ENCODE data around the gene ACVRL1. TPM values are rescaled to one million over a fixed set of nuclear protein-coding genes. Genes with fewer than 3 reads are reported as not detected.
A peak's percentile ranks its signal among the peaks of the same experiment; 100 is the strongest.
"Not testable (repeated sequence)": the region's sequence is repeated elsewhere in the genome, so short reads cannot be mapped to it uniquely, and the experiment has no call there.

Gene ACVRL1
- total RNA-seq, 1 donor from 2014 or later, result 3.5 TPM

DNA sequence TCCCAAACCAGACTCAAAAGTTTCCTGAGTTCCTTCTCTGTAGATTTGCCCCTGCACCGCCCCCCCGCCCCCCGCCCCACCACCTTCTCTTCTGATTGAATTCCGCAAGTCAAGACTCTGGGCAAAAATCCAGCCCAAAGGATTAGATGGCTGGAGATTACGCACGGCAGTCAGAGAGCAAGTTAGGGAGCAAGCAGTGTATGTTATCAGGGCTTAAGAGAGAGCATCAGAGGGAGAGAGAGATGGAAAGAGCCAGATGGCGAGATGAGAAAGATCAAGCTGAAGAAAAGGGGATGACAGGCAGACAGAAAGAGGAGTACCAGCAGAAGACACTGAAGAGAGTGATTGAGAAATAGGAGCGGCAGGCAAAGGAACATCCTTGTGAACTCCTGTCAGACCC lies 33.3 kb upstream of the ACVRL1 start:
- DNase-seq (ENCODE audit: low read depth), result no peak

DNA sequence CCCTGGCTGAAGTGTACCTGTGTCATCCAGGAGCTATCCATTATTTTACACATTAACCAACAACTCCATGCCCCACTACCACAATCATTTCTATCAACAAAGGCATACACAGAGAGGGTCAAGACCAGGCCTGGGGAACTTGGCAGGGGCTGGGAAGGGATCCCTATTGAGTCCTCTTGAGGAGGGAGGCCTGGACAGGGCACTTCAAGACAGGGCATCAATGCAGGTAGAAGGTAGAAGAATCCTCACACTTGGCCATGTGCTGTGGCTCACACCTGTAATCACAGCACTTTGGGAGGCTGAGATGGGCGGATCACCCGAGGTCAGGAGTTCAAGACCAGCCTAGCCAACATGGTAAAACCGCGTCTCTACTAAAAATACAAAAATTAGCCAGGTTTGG lies 32.8 kb upstream of the ACVRL1 start:
- DNase-seq (ENCODE audit: low read depth), result no peak

DNA sequence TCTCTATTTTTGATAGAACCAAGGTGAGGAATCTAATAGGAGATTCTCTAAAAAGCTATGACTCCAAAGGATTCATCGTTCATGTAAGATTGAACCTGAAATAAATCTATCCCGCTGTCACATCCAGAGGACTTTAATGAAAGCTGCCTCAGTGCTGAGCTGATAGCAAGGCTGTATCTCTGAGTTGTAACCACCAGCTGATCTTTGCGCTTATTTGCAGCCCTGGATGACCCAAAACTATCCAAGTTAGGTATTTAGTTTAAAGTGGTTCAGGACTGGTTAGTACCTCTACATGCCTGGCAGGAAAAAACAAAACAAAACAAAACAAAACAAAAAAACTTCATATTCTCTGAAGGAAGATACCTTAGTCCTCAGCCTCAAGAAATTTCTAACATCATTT lies 28.2 kb upstream of the ACVRL1 start:
- DNase-seq (ENCODE audit: low read depth), result no peak

GRCh38 chr12:51883295-51883694 lies 24.0 kb upstream of the ACVRL1 start:
- no peak for DNase-seq (ENCODE audit: low read depth)

DNA sequence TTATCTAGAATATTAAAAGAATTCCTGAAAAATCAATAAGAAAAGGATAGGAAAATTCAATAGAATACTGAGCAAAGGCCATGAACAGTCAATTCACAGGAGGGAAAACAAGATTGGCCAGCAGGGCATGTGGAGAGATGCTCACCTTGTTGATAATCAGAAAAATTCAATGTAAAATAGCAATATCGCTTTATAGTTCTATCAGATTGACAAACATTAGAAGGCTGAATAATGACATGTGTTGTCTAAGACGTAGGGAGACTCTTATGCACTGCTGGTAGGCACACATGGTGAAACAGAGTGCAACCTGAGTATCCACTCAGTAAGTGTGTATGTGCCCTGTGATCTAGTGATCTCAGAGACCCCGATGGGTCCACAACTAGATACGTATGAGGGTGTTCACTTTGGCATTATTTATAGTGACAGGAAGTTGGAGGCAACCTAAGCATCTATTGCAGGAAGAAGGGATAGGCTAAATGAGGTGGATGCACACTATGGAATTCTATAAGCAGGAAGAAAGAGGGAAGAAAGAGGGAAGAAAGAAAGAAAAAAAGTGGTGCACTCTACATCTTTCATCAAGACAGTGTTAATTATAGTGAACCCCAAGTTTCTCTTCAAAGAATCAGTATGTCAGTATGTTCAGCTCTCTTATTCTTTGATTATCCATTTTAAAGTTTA lies 23.2 kb upstream of the ACVRL1 start:
- no peak for DNase-seq (ENCODE audit: low read depth)

- peak; percentile 40 for DNase-seq (ENCODE audit: low read depth)
Measured at GRCh38 chr12:51884676-51885229, 22.6 kb upstream of the ACVRL1 start.

DNA sequence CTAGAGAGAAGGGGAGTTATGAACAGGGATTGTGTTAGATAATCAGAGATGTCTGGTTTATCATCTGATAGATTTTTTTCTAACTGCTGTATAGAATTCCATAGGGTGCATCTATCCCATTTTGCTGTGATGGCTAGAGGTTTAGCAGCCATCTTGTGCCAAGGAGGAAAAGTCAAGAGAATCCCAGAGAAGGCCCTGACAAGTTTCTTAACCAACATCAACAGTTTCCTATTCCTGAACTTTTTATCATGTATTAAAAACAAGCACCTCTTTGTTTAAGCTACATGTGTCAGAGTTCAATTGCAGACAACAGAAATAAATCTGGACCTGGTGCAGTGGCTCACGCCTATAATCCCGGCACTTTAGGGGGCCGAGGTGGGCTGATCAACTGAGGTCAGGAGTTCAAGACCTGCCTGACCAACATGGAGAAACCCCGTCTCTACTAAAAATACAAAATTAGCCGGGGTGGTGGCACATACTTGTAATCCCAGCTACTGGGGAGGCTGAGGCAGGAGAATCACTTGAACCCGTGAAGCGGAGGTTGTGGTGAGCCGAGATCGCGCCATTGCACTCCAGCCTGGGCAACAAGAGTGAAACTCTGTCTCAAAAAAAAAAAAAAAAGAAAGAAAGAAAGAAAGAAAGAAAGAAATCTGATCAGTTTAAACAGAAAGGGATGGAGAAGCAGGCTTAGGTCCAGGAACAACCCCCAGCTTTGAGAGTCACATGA lies 21.8 kb upstream of the ACVRL1 start:
- not testable (repeated sequence) for DNase-seq (ENCODE audit: low read depth)

DNA sequence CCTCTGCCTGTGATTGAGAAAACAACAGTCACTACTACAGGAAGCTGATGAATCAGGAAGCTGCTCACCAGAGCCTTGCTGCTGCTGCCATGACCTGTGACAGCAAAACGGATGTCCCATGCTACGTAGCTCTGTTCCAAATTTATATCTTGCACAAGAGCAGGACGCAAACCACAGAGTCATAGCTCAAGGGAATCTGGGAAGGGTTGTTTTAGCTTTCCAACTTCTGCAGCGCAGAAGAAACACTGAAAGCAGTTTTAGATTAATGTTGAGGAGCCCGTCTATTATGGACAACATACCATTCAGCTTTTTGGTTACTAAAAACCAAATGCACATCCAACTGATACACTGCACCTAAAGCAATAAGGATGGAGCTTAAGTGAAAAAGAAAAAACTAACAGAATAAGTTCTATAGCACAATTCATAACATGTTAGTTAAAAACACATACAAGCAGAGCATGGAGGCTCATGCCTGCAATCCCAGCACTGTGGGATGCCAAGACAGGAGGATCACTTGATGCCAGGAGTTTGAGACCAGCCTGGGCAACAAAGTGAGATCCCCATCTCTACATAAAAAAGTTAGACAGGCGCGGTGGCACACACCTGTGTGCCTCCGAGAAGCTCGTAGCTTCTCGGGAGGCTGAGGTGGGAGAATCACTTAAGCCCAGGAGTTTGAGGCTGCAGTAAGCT lies 21.1 kb upstream of the ACVRL1 start:
- DNase-seq (ENCODE audit: low read depth), result peak; percentile 94

- no peak for DNase-seq (ENCODE audit: low read depth)
Measured at GRCh38 chr12:51887476-51888315, 19.6 kb upstream of the ACVRL1 start, which contains the start of gene ANKRD33. Gene ANKRD33 (plus strand): TSS chr12:51888103. CDS start chr12:51888187, 84 bp downstream.

DNA sequence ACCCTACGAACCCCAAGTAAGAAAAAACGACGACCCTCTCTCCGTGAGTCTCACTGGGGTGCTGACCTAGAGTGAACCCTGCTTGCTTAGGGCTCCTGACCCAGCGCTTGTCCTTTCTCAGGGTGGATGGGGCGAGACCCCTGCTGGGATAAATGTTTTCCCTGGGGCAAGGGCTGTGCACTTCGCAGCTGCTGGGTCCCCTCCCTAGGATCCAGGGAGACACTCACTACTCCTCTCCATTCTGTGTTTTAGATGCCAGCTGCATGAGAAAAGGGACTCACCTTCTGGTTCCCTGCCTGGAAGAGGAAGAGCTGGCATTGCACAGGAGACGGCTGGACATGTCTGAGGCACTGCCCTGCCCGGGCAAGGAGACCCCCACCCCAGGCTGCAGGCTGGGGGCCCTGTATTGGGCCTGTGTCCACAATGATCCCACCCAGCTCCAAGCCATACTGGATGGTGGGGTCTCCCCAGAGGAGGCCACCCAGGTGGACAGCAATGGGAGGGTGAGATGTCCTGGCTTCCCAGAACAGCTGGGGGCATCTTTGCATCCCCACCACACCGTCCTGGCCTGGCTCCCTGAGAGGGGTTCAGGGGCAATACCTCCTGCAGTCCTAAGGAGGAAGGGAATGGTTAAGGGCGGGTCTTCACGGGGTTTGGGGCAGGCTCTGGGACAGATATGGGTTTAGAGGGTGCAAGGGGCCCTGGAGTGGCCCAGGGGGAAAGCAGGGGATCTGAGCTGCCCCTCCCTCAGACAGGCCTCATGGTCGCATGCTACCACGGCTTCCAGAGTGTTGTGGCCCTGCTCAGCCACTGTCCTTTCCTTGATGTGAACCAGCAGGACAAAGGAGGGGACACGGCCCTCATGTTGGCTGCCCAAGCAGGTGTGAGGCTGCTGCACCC lies 18.7 kb upstream of the ACVRL1 start:
- DNase-seq (ENCODE audit: low read depth), result no peak

- DNase-seq (ENCODE audit: low read depth), result no peak
Measured at GRCh38 chr12:51889216-51890132, 17.8 kb upstream of the ACVRL1 start.

DNA sequence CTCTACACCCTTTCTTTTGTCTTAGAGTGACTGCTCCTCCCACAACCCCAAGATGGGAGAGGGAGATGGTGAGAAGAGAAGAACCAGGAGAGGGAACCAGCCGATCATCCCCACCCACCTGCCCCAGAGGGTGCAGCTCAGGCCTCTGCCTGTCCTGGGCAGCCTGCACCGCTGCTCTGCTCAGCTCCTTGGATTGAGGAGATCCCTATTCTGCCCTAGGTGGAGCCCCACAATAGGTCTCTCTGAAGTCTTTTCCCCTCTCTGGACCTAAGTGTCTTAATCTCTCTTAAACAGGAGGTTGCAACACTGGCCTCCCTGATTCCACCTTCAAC lies 17.2 kb upstream of the ACVRL1 start:
- DNase-seq (ENCODE audit: low read depth), result no peak

GRCh38 chr12:51890511-51891171 lies 16.7 kb upstream of the ACVRL1 start:
- no peak for DNase-seq (ENCODE audit: low read depth)

GRCh38 chr12:51891843-51892242 lies 15.5 kb upstream of the ACVRL1 start:
- DNase-seq (ENCODE audit: low read depth), result peak; percentile 36

DNA sequence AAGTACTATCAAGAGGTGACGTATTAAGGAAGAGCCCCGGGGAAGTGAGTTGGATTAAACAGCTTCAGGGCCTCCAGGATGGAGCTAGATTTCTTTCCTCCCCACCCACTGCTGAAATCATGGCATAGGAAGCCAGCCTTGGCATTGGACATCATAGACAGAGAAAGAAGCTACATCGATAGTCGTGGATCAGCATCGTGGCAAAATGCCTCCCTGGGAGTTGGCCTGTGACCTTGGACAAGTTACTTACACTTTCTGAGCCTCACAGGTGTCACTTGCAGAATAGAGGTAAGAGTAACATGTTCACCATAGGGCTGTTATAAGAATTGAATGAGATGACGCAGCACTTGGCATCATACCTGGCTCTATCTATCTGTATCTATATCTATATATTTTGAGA lies 13.5 kb upstream of the ACVRL1 start:
- DNase-seq (ENCODE audit: low read depth), result no peak

DNA sequence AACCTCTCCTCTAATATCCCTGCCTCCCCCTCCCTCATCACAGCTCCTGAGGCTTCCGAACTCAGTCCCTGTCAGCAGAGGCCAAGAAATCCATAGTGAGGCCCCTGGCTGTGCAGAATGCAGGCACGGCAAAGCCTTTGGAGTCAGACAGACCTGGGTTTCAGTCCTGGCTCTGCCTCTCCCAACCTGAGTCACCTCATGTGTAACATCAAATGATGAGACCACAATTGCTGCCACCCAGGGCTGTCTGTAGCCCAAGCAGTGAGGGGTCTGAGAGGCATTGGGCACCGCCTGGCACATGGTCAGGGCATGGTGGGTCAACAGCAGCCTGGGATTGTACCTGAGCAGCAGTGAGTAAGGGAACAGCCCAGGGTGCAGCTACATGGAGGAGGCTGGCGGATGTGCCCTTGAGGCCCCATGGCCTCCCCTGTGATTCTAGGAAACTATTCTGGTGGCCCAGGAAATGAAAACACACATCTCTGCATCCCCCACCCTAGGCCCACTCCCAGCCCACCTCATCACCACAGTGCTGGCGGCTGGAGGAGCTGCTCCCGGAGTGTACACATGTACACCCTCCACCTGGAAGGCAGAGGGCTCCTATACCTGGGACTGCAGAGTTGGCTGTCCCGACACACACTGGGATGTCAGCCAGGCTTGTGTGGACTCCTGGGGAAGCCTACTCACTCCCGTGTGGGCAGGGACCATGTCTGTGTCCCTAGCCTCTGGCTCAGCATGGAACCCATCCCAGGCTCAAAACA lies 11.7 kb upstream of the ACVRL1 start:
- DNase-seq (ENCODE audit: low read depth), result no peak

- DNase-seq (ENCODE audit: low read depth), result no peak
Measured at GRCh38 chr12:51896236-51896635, 11.1 kb upstream of the ACVRL1 start.

DNA sequence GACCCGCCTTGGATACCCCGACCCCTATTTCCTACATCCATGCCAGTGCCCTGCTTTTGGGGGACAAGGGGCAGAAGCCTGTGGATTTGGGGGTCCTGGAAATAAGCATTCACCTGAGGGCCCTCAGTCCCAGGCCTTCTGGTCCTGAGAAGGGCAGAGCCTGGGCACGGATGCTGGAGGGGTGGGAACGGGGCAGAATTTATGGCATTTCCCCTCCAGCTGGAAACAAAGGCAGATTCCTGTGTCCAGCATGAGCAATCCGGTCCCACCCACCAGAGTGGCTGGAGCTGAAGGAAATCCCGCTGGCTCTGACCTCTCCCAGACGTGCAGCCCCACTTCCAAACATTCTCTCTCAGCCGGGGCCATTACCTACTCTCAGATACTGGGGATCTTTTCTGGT lies 10.1 kb upstream of the ACVRL1 start:
- no peak for DNase-seq (ENCODE audit: low read depth)
